Measurements from ENCODE around the gene VAV3.

The VAV3 gene

DNA sequence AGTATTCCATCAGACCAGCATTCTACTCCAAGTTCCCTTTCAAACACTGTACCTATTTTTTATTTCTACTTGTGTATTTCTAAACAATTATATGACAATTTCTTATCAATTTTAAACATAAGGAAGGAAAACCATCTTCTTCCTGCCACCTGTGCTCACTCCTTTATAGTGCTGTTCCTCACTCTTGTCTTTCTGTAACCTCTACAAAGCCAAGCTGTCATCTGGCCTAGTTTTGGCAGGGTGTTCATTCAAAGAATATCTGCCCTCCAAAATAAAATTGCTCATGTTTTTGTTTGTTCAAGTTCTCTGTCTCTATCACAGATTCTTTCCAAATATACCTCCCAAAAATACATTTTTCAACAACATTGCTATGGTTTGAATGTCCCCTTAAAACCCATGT is 360.2 kb downstream of the VAV3 start:
- Histone ChIP-seq H3K4me3 (ENCODE audit: low read length) (no peak overlapping the region), H3F3A (ENCODE audit: control insufficient read depth, insufficient read depth) (no peaks in the 10 kb centered on the region), H3K36me3 (ENCODE audit: control insufficient read depth, low read length) (no peaks in the 10 kb centered on the region), H4K20me1 (ENCODE audit: control insufficient read depth, insufficient read depth, low read depth, low read length) (no peaks in the 10 kb centered on the region), H3K4me2 (ENCODE audit: low read length) (no peak overlapping the region), H3K27me3 (ENCODE audit: control insufficient read depth, low read length) (no peaks in the 10 kb centered on the region), H3K79me2 (ENCODE audit: control insufficient read depth, low read length) (no peaks in the 10 kb centered on the region), H3K9me2 (replicated peaks; ENCODE audit: control insufficient read depth, low read length) (no peaks in the 10 kb centered on the region), H3K27ac (ENCODE audit: low read depth, low read length) (no peak overlapping the region), H3K4me1 (ENCODE audit: control insufficient read depth, low read length) (peaks cover 13% of the 10 kb centered on the region), H3K9me3 (ENCODE audit: control insufficient read depth, insufficient read depth, low read length) (no peaks in the 10 kb centered on the region)
- TF ChIP-seq EZH2phosphoT487 (IDR thresholded peaks at IDR 0.05; ENCODE audit: borderline replicate concordance, low read length): no peak
- TF ChIP-seq, protein P1, sequence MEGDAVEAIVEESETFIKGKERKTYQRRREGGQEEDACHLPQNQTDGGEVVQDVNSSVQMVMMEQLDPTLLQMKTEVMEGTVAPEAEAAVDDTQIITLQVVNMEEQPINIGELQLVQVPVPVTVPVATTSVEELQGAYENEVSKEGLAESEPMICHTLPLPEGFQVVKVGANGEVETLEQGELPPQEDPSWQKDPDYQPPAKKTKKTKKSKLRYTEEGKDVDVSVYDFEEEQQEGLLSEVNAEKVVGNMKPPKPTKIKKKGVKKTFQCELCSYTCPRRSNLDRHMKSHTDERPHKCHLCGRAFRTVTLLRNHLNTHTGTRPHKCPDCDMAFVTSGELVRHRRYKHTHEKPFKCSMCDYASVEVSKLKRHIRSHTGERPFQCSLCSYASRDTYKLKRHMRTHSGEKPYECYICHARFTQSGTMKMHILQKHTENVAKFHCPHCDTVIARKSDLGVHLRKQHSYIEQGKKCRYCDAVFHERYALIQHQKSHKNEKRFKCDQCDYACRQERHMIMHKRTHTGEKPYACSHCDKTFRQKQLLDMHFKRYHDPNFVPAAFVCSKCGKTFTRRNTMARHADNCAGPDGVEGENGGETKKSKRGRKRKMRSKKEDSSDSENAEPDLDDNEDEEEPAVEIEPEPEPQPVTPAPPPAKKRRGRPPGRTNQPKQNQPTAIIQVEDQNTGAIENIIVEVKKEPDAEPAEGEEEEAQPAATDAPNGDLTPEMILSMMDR (IDR thresholded peaks at IDR 0.05; ENCODE audit: low read depth, low read length, poor library complexity, severe bottlenecking): no peak

DNA sequence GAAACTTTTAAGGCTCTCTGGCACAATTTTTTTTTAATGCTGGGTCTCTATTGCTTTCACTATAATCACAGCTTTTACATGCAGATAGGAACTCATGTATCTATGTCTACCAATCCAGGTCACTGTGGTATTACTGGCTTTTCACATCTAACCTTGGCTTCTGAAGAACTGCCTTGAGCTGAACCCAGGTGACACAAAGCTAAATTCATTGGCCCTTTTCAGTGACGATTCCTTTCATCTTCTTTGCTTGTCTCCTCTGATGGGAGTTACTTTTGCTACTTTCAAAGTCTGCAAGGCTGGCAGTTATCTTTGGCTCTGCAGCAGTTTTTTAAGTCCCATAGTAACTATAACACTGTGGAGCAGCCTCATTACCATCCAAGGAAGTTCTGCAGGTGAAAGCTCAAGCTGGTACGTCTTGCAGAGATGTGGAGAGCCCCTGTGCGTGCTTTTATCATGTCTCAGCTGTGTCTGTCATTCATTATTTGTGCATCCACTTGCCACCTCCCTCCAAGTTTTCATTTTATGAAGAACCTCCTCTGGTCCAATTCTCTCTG is 364.3 kb downstream of the VAV3 start:
- H3K9me2 ChIP-seq (replicated peaks; ENCODE audit: control insufficient read depth, low read length): no peaks in the 10 kb centered on the region
- no peaks in the 10 kb centered on the region for H4K20me1 ChIP-seq (ENCODE audit: control insufficient read depth, insufficient read depth, low read depth, low read length)
- H3F3A ChIP-seq (ENCODE audit: control insufficient read depth, insufficient read depth): no peaks in the 10 kb centered on the region
- no peak overlapping the region for H3K27ac ChIP-seq (ENCODE audit: low read depth, low read length)
- H3K4me2 ChIP-seq (ENCODE audit: low read length): no peak overlapping the region
- no peak overlapping the region for H3K4me3 ChIP-seq (ENCODE audit: low read length)
- H3K27me3 ChIP-seq (ENCODE audit: control insufficient read depth, low read length): no peaks in the 10 kb centered on the region
- no peaks in the 10 kb centered on the region for H3K9me3 ChIP-seq (ENCODE audit: control insufficient read depth, insufficient read depth, low read length)
- H3K36me3 ChIP-seq (ENCODE audit: control insufficient read depth, low read length): no peaks in the 10 kb centered on the region
- H3K4me1 ChIP-seq (ENCODE audit: control insufficient read depth, low read length): peaks cover 13% of the 10 kb centered on the region
- H3K79me2 ChIP-seq (ENCODE audit: control insufficient read depth, low read length): no peaks in the 10 kb centered on the region
- TF ChIP-seq EZH2phosphoT487 (IDR thresholded peaks at IDR 0.05; ENCODE audit: borderline replicate concordance, low read length): no peak
- TF ChIP-seq, protein P1 (IDR thresholded peaks at IDR 0.05; ENCODE audit: low read depth, low read length, poor library complexity, severe bottlenecking): no peak

DNA sequence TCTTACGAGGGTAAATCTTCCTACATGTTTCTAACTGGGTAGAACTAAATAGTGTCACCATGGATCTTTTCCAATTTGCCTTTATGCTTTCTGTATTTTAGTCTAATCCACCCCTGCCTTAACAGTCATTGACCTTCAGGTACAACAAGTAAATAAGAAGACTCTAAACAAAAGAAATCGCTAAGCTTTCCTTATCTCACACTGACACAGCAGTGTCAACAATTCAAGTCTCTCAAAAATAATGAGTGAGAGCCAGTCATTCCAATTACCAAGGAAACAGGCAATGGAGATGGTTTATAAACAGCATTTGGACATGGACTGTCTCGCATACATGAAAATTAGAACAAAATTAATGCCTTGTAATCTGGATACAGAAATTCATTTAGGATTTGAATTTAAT is 365.8 kb downstream of the VAV3 start:
- Histone ChIP-seq H3K9me2 (replicated peaks; ENCODE audit: control insufficient read depth, low read length) (no peaks in the 10 kb centered on the region), H3K27me3 (ENCODE audit: control insufficient read depth, low read length) (no peaks in the 10 kb centered on the region), H3K4me3 (ENCODE audit: low read length) (no peak overlapping the region), H4K20me1 (ENCODE audit: control insufficient read depth, insufficient read depth, low read depth, low read length) (no peaks in the 10 kb centered on the region), H3K4me1 (ENCODE audit: control insufficient read depth, low read length) (peaks cover 10% of the 10 kb centered on the region), H3F3A (ENCODE audit: control insufficient read depth, insufficient read depth) (no peaks in the 10 kb centered on the region), H3K36me3 (ENCODE audit: control insufficient read depth, low read length) (no peaks in the 10 kb centered on the region), H3K9me3 (ENCODE audit: control insufficient read depth, insufficient read depth, low read length) (no peaks in the 10 kb centered on the region), H3K27ac (ENCODE audit: low read depth, low read length) (no peak overlapping the region), H3K79me2 (ENCODE audit: control insufficient read depth, low read length) (no peaks in the 10 kb centered on the region), H3K4me2 (ENCODE audit: low read length) (no peak overlapping the region)
- TF ChIP-seq EZH2phosphoT487 (IDR thresholded peaks at IDR 0.05; ENCODE audit: borderline replicate concordance, low read length): no peak
- TF ChIP-seq, protein P1 (IDR thresholded peaks at IDR 0.05; ENCODE audit: low read depth, low read length, poor library complexity, severe bottlenecking): no peak
